ENCODE data around the gene LPP. TPM values are rescaled to one million over a fixed set of nuclear protein-coding genes. Genes with fewer than 3 reads are reported as not detected.

LPP gene
- total and polyA plus RNA-seq, 2 donors (not counting 1 experiment from before 2014, with no cell fraction given): 7.6 to 81.7 TPM

- Mint-ChIP-seq H3K27me3 (no peaks in the 10 kb centered on the region), H3K27ac (no peak overlapping the region), H3K4me3 (peak overlapping the region; percentile 57), H3K9me3 (ENCODE audit: insufficient read depth) (no peaks in the 10 kb centered on the region), H3K4me1 (peaks cover 31% of the 10 kb centered on the region)
- Histone ChIP-seq H2AFZ (ENCODE audit: insufficient read depth, low read depth, low read length, poor library complexity, severe bottlenecking) (no peak overlapping the region), H3K4me1 (ENCODE audit: control insufficient read depth in 2 of 2, insufficient read depth in 2 of 2, low read length in 2 of 2) (peaks cover 14% of the 10 kb centered on the region in 2 donors), H3K79me2 (ENCODE audit: control insufficient read depth, insufficient read depth, low read length) (peaks cover 20% of the 10 kb centered on the region), H3K27ac (ENCODE audit: low read length in 2 of 2) (no peak overlapping the region), H4K20me1 (ENCODE audit: control insufficient read depth, insufficient read depth, low read length, poor library complexity, severe bottlenecking) (no peaks in the 10 kb centered on the region), H3K36me3 (replicated peaks in 1 of 2; ENCODE audit: control extremely low read depth in 1 of 2, control insufficient read depth in 1 of 2, extremely low read depth in 1 of 2, insufficient read depth in 2 of 2, low read length in 1 of 2) (peaks cover 0 to 3% of the 10 kb centered on the region in 2 experiments), H3K27me3 (replicated peaks in 1 of 4; ENCODE audit: control extremely low read depth in 1 of 4, control insufficient read depth in 3 of 4, insufficient read depth in 4 of 4, low read length in 3 of 4) (no peaks in the 10 kb centered on the region), H3K4me3 (ENCODE audit: control extremely low read depth in 1 of 5, extremely low read depth in 1 of 5, insufficient read depth in 1 of 5, low read depth in 2 of 5, low read length in 4 of 5) (no peak overlapping the region), H3K9me3 (ENCODE audit: control extremely low read depth in 1 of 3, control insufficient read depth in 2 of 3, insufficient read depth in 1 of 3, low read length in 2 of 3) (no peaks in the 10 kb centered on the region), H3K9ac (ENCODE audit: low read length) (no peak overlapping the region), H3K4me2 (replicated peaks; ENCODE audit: low read depth, low read length, poor library complexity, severe bottlenecking) (peak overlapping the region; percentile 36)
- POLR2A ChIA-PET: interaction anchor here (0.7 kb wide), 1 partner anchor 22 kb away, joined by 3 read pairs; no protein-coding TSS in a partner anchor
- peak; percentile 23 for DNase-seq
- WGBS (ENCODE audit: insufficient coverage): no CpG with 5 or more reads among the region's 3 CpGs
- ATAC-seq (ENCODE audit: low read depth): peak; percentile 56
- CTCF ChIA-PET: interaction anchor here (0.5 to 1.2 kb wide), 3 partner anchors 139 to 685 kb away, joined by 3 to 4 read pairs (median 3); no protein-coding TSS in a partner anchor
- TF ChIP-seq EZH2 (IDR thresholded peaks at IDR 0.05; ENCODE audit: borderline replicate concordance, insufficient read depth, low read depth, low read length, poor library complexity, severe bottlenecking) (no peak), CTCF (IDR thresholded peaks at IDR 0.05) (no peak)
- intact Hi-C loops (cut with micrococcal nuclease): loop anchor here (2.0 kb wide), 1 partner anchor 14 kb away; no protein-coding TSS in a partner anchor
Measured at GRCh38 chr3:188270423-188270972, 116.5 kb downstream of the LPP start.

- peak overlapping the region; percentile 16 for H3K27ac Mint-ChIP-seq
Measured at GRCh38 chr3:188271226-188271914, 117.4 kb downstream of the LPP start.

More at GRCh38 chr3:188271226-188271914, 117.4 kb downstream of the LPP start:
- no peak for DNase-seq
- no peak for ATAC-seq (ENCODE audit: low read depth)
- peaks cover 14% of the 10 kb centered on the region in 2 donors for H3K4me1 ChIP-seq (ENCODE audit: control insufficient read depth in 2 of 2, insufficient read depth in 2 of 2, low read length in 2 of 2)
- no peak overlapping the region for H3K4me3 ChIP-seq (ENCODE audit: control extremely low read depth in 1 of 5, extremely low read depth in 1 of 5, insufficient read depth in 1 of 5, low read depth in 2 of 5, low read length in 4 of 5)
- H3K9ac ChIP-seq (ENCODE audit: low read length): no peak overlapping the region
- no peak for TF ChIP-seq EZH2 (IDR thresholded peaks at IDR 0.05; ENCODE audit: borderline replicate concordance, insufficient read depth, low read depth, low read length, poor library complexity, severe bottlenecking)
- no peak for TF ChIP-seq CTCF (IDR thresholded peaks at IDR 0.05)
- H3K27me3 Mint-ChIP-seq: no peaks in the 10 kb centered on the region
- H3K4me1 Mint-ChIP-seq: peaks cover 31% of the 10 kb centered on the region
- no peaks in the 10 kb centered on the region for H3K9me3 ChIP-seq (ENCODE audit: control extremely low read depth in 1 of 3, control insufficient read depth in 2 of 3, insufficient read depth in 1 of 3, low read length in 2 of 3)
- no peaks in the 10 kb centered on the region for H3K27me3 ChIP-seq (replicated peaks in 1 of 4; ENCODE audit: control extremely low read depth in 1 of 4, control insufficient read depth in 3 of 4, insufficient read depth in 4 of 4, low read length in 3 of 4)
- ChIA-PET POLR2A (no interaction called here), CTCF (interaction anchor here (0.5 to 1.7 kb wide), 3 partner anchors 140 to 533 kb away, joined by 3 to 4 read pairs (median 4); no protein-coding TSS in a partner anchor)
- peak overlapping the region; percentile 57 for H3K4me3 Mint-ChIP-seq
- no peaks in the 10 kb centered on the region for H4K20me1 ChIP-seq (ENCODE audit: control insufficient read depth, insufficient read depth, low read length, poor library complexity, severe bottlenecking)
- H2AFZ ChIP-seq (ENCODE audit: insufficient read depth, low read depth, low read length, poor library complexity, severe bottlenecking): no peak overlapping the region
- H3K36me3 ChIP-seq (replicated peaks in 1 of 2; ENCODE audit: control extremely low read depth in 1 of 2, control insufficient read depth in 1 of 2, extremely low read depth in 1 of 2, insufficient read depth in 2 of 2, low read length in 1 of 2): peaks cover 0 to 3% of the 10 kb centered on the region in 2 experiments
- WGBS (ENCODE audit: insufficient coverage): 93% methylated on average over 2 of the region's 5 CpGs
- H3K9me3 Mint-ChIP-seq (ENCODE audit: insufficient read depth): no peaks in the 10 kb centered on the region
- H3K79me2 ChIP-seq (ENCODE audit: control insufficient read depth, insufficient read depth, low read length): peaks cover 16% of the 10 kb centered on the region
- H3K4me2 ChIP-seq (replicated peaks; ENCODE audit: low read depth, low read length, poor library complexity, severe bottlenecking): peak overlapping the region; percentile 36
- intact Hi-C loops (cut with micrococcal nuclease): loop anchor here (2.0 kb wide), 1 partner anchor 13 kb away; no protein-coding TSS in a partner anchor
- no peak overlapping the region for H3K27ac ChIP-seq (ENCODE audit: low read length in 2 of 2)
